Spleen (tissue), 7 donors: ENCODE results near the gene CFB.

Experiments used
- POLR2AphosphoS5 ChIP-seq, 3 donors: sonication (generic); formaldehyde crosslinking; IDR thresholded peaks; one replicate each; pipeline ENCODE4 v1.5.1; 2017; ENCODE audit warnings: antibody characterized with exemption in 3 of 3
- TF ChIP-seq, protein P1 (sequence below), 11 experiments: fragments of 200-600 bp in 7 of 11; fragments of 450-650 bp in 4 of 11; sonication (generic) in 4 of 11; IDR thresholded peaks in 8 of 11; conservative IDR thresholded peaks in 3 of 11; 1 replicate in 7 of 11; 2 replicates in 4 of 11; pipeline versions ENCODE4 v1.4.0 to v1.8.0; 2016 to 2021; ENCODE audit warnings: antibody characterized with exemption in 11 of 11, inconsistent platforms in 4 of 11, mild to moderate bottlenecking in 1 of 11
- donor health status: DM: no; HTN: no; CAD: no; lungs with moderate emphysema.
- donor health status: DM: no; HTN: no; CAD: no.
- donor health status: DM: no; HTN: no; CAD: no.

DNA sequence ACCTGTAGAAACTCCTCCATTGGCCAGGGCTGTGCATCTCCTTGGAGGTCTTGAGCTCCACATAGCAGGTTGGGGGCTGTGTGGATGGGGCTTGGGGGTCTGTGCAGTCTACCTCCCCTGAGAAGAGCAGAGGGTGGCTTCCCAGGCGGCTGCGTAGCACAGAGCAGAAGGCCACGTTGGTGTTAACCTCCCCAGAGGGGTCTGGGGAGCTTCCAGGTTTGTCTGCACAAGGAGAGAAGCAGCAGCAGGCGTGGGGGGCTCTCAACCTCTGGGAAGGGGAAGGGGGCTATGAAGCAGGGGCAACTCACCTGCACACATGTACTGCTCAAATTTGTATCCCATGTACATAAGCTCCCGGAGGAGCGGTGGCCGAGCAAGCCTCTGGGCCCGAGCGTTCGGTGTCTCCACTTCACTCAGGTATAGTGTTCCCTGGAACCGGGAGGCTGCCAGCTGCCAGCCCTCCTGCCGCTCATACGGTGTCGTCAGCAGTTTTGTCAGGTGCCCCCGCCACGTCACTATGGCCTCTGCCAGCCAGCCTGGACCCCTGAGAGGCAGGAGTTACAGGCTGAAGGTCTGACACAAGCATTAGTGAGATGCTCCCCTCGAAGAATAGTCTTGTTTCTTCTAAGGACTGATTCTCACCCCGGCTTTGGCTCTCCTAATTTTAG is 24.8 kb downstream of the CFB start:
- TF ChIP-seq, protein P1, sequence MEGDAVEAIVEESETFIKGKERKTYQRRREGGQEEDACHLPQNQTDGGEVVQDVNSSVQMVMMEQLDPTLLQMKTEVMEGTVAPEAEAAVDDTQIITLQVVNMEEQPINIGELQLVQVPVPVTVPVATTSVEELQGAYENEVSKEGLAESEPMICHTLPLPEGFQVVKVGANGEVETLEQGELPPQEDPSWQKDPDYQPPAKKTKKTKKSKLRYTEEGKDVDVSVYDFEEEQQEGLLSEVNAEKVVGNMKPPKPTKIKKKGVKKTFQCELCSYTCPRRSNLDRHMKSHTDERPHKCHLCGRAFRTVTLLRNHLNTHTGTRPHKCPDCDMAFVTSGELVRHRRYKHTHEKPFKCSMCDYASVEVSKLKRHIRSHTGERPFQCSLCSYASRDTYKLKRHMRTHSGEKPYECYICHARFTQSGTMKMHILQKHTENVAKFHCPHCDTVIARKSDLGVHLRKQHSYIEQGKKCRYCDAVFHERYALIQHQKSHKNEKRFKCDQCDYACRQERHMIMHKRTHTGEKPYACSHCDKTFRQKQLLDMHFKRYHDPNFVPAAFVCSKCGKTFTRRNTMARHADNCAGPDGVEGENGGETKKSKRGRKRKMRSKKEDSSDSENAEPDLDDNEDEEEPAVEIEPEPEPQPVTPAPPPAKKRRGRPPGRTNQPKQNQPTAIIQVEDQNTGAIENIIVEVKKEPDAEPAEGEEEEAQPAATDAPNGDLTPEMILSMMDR (IDR thresholded peaks at IDR 0.05 in 8 of 11, conservative IDR thresholded peaks at IDR 0.05 in 3 of 11) = no peak
- peak in 2 of 3 donors; percentile 3 to 62 for TF ChIP-seq POLR2AphosphoS5 (IDR thresholded peaks at IDR 0.05)
